Raji (cell line): ENCODE data around the gene VPS54.

Experiments used
- POLR2A ChIP-seq: IDR thresholded peaks from 2 replicates; pipeline ENCODE4 v1.6.1; 2011; ENCODE audit warnings: low read depth, low read length, control low read depth; ENCODE audit not compliant: insufficient read depth

Gene VPS54

GRCh38 chr2:63866009-63866709 lies 153.1 kb downstream of the VPS54 start:
- no peak for TF ChIP-seq POLR2A

DNA sequence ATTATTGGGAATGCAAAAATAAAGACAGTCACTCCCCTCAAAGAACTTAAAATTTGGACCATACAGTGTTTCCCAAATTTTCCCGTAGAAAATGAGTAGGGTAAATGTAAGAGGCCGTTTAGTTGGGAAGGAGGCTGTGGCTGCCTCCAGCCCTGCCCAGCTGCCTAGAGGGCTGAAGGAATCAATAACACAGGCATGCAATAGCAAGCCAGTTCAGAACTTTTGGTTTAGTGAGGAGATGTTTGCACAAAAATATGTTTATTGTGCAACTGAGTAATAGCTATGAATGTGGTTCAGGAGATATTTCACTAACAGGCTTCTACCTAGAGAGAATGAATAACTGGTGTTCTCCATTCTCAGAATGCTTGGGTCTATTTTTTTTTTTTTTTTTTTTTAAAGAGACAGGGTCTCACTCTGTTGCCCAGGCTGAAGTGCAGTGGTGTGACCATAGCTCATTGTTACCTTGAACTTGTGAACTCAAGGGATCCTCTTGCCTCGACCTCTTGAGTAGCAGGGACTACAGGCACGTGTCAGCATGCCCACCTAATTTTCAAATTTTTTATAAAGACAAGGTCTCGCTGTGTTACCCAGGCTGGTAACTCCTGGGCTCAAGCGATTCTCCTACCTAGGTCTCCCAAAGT lies 153.9 kb downstream of the VPS54 start:
- TF ChIP-seq POLR2A: no peak

GRCh38 chr2:63863707-63864106 lies 155.5 kb downstream of the VPS54 start:
- no peak for TF ChIP-seq POLR2A

DNA sequence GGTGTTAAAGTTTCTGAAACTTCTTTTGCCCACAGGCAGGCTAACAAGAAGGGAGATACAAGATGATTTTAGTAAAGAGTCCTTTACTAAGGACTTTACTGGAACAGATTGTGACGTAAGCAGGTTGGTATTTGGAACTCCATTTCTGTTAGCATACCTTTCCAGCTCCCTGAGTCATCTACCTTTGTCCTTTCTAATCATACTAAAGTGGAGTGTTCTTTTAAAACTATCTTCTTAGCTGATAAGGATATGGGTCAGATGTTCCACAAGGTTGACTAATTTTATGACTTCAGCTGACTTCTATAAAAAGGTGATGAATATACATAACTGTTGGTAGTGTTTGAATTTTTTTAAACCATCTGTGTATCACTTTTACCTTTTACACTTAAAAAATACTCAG lies 156.4 kb downstream of the VPS54 start:
- TF ChIP-seq POLR2A: no peak

GRCh38 chr2:63861220-63861822 lies 157.9 kb downstream of the VPS54 start:
- no peak for TF ChIP-seq POLR2A

- TF ChIP-seq POLR2A: no peak
Measured at GRCh38 chr2:63858291-63858690, 160.9 kb downstream of the VPS54 start.

- no peak for TF ChIP-seq POLR2A
Measured at GRCh38 chr2:63856303-63856603, 163.0 kb downstream of the VPS54 start.

GRCh38 chr2:63855418-63856302 lies 163.6 kb downstream of the VPS54 start:
- no peak for TF ChIP-seq POLR2A

GRCh38 chr2:63853527-63854310 lies 165.5 kb downstream of the VPS54 start:
- no peak for TF ChIP-seq POLR2A

- TF ChIP-seq POLR2A: no peak
Measured at GRCh38 chr2:63851691-63852311, 167.4 kb downstream of the VPS54 start.

GRCh38 chr2:63850649-63851048 lies 168.6 kb downstream of the VPS54 start:
- TF ChIP-seq POLR2A: no peak

- TF ChIP-seq POLR2A: no peak
Measured at GRCh38 chr2:63850204-63850571, 169.0 kb downstream of the VPS54 start.

DNA sequence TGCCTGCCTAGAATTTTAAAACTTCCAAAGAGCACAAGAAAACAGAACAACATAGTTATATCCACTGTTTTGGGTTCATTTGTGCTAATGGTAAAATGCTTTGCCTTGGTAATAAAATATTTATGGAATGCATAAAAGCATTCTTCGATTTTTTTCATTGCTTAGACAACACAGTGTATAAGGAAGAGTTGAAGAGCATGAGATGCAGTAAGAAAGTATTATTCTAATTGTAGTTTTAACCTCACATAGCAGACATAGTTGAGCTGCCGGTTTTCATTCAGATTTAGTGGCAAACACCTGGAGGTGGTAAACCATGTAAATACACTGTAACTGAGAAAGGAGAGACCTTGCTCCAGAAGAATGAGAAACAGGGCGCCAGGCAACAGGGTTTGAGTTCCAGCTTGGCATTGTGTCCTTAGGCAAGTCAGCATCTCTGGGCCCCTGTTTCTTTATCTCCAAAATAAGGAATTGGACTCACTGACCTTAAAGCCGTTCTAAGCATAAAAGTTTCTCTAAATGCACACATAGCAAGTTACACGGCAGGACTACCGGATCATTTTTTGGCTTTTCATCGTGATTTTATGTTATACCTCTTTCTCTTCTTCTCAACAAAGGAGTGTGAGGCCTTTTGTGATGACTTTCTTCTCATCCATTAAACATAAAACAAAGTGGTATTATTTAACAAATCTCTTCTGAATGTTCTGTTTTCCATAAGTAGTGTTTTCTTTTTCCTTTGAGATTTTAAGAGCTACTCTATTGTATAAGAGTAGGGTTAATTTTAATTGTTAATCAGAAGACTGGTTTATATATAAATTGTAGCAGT lies 169.6 kb downstream of the VPS54 start:
- TF ChIP-seq POLR2A: no peak

GRCh38 chr2:63846487-63846886 lies 172.7 kb downstream of the VPS54 start:
- TF ChIP-seq POLR2A: no peak
